ENCODE measurements around the gene GDPD4.

- TF ChIP-seq CTCF (conservative IDR thresholded peaks at IDR 0.05; ENCODE audit: low read depth, low read length) (no peak), EZH2 (IDR thresholded peaks at IDR 0.05; ENCODE audit: borderline replicate concordance, low read depth, low read length, poor library complexity, severe bottlenecking) (no peak)
Measured at GRCh38 chr11:77201991-77202841, 99.3 kb downstream of the GDPD4 start.
